ACC112 (cell line): ENCODE results near the gene CA10.

Source experiments
- H2AFZ ChIP-seq: fragments of 200-600 bp; sonication (generic); one replicate; pipeline ENCODE4 v1.6.0; 2017; ENCODE audit warnings: antibody characterized with exemption, low read length; ENCODE audit not compliant: unreplicated experiment
- H3K27ac ChIP-seq: fragments of 200-600 bp; sonication (generic); 2 replicates; pipeline ENCODE4 v1.5.1; 2014; ENCODE audit warnings: low read depth, mild to moderate bottlenecking, antibody characterized with exemption, low read length, moderate library complexity
- H3K27me3 ChIP-seq: fragments of 200-600 bp; sonication (generic); 2 replicates; pipeline ENCODE4 v1.6.1; 2014; ENCODE audit warnings: mild to moderate bottlenecking, antibody characterized with exemption, low read length, moderate library complexity, mixed read lengths; ENCODE audit not compliant: insufficient read depth
- H3K36me3 ChIP-seq: fragments of 200-600 bp; sonication (generic); 2 replicates; pipeline ENCODE4 v1.6.1; 2016; ENCODE audit warnings: mild to moderate bottlenecking, antibody characterized with exemption, low read length, moderate library complexity, mixed read lengths; ENCODE audit not compliant: insufficient read depth
- H3K4me1 ChIP-seq: fragments of 200-600 bp; sonication (generic); one replicate; pipeline ENCODE4 v1.6.1; 2016; ENCODE audit warnings: low read length, mixed read lengths; ENCODE audit not compliant: insufficient read depth, unreplicated experiment, control insufficient read depth
- H3K4me3 ChIP-seq: fragments of 200-600 bp; sonication (generic); 2 replicates; pipeline ENCODE4 v1.5.1; 2014; ENCODE audit warnings: mild to moderate bottlenecking, low read depth, low read length
- H3K79me2 ChIP-seq: fragments of 200-600 bp; sonication (generic); one replicate; pipeline ENCODE4 v1.6.0; 2016; ENCODE audit warnings: low read length; ENCODE audit not compliant: control insufficient read depth, unreplicated experiment, insufficient read depth

Gene CA10

DNA sequence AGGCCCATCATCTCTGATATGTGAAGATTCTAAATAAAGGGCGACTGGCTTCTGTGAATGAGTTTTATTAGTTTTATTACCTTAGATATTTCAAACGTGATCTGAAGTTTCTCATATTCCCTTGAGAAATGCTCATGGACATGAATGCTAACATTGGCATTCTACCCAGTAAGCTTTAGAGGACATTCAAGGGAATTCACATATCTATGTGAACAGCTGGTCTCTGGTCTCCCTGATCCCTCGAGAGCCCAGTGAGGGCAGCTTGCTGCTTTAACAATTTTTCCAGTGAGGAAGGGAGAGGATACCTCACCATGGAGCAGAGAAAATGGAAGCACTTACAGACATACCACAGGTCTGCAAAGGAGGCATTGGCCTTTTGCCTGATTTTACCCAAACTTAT, 312.7 kb downstream of the CA10 start:
- Histone ChIP-seq H2AFZ (no peak overlapping the region), H3K79me2 (no peaks in the 10 kb centered on the region), H3K36me3 (no peaks in the 10 kb centered on the region), H3K4me1 (no peaks in the 10 kb centered on the region), H3K27ac (no peak overlapping the region), H3K27me3 (no peaks in the 10 kb centered on the region), H3K4me3 (no peak overlapping the region)

- H3K27ac ChIP-seq, result no peak overlapping the region
- no peaks in the 10 kb centered on the region for H3K79me2 ChIP-seq
- no peak overlapping the region for H2AFZ ChIP-seq
- H3K36me3 ChIP-seq, result no peaks in the 10 kb centered on the region
- H3K27me3 ChIP-seq, result no peaks in the 10 kb centered on the region
- H3K4me3 ChIP-seq, result no peak overlapping the region
- H3K4me1 ChIP-seq, result no peaks in the 10 kb centered on the region
Observed at GRCh38 chr17:51842763-51843162, 315.8 kb downstream of the CA10 start.

- H3K4me3 ChIP-seq, result no peak overlapping the region
- H3K4me1 ChIP-seq, result no peaks in the 10 kb centered on the region
- no peak overlapping the region for H2AFZ ChIP-seq
- H3K27ac ChIP-seq, result no peak overlapping the region
- no peaks in the 10 kb centered on the region for H3K27me3 ChIP-seq
- H3K36me3 ChIP-seq, result no peaks in the 10 kb centered on the region
- H3K79me2 ChIP-seq, result no peaks in the 10 kb centered on the region
Observed at GRCh38 chr17:51841669-51842068, 316.8 kb downstream of the CA10 start.

GRCh38 chr17:51840688-51841087, 317.8 kb downstream of the CA10 start:
- Histone ChIP-seq H3K36me3 (no peaks in the 10 kb centered on the region), H3K4me1 (no peaks in the 10 kb centered on the region), H3K27ac (no peak overlapping the region), H3K27me3 (no peaks in the 10 kb centered on the region), H2AFZ (no peak overlapping the region), H3K79me2 (no peaks in the 10 kb centered on the region), H3K4me3 (no peak overlapping the region)

DNA sequence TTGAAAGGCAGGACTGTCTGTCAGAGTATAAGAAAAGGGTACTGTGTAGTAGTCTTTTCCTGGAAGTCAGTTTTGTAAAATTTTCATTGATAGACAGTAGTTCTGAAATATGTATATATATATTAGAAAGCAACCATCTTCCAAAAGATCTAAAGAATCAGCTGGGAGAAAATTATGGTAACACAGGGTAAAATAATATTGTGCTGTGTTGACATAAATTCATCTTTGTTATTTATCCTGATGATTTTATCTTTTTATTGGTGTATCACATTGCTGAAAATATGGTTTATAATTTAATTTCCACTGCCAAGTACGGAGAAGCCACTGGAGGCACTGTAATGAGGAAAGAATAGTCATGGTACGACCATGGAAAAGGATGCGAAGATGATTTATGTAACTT, 324.9 kb downstream of the CA10 start:
- Histone ChIP-seq H3K4me1 (no peaks in the 10 kb centered on the region), H3K4me3 (no peak overlapping the region), H3K27ac (no peak overlapping the region), H3K36me3 (no peaks in the 10 kb centered on the region), H2AFZ (no peak overlapping the region), H3K79me2 (no peaks in the 10 kb centered on the region), H3K27me3 (no peaks in the 10 kb centered on the region)

GRCh38 chr17:51833045-51833444, 325.5 kb downstream of the CA10 start:
- no peaks in the 10 kb centered on the region for H3K36me3 ChIP-seq

DNA sequence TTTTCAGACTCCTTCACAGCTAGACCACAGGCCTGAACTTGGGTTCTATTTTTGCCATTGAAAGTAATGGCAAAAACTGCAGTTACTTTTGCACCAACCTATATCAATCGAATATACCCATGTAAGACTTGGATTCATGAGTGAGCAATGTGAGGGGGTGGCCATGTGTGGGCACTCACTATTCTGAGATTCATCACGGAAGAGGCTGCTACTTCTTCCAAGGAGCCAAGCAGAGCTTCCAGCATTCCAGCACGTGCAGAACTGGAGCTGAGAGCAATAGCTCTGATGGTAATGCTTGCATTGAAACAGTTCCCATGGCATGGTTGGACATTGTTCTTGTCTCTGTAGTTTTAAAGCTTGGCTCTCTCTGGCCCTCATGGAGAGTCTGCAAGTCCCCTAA, 327.6 kb downstream of the CA10 start:
- no peak overlapping the region for H2AFZ ChIP-seq
- H3K27me3 ChIP-seq, result no peaks in the 10 kb centered on the region
- H3K79me2 ChIP-seq, result no peaks in the 10 kb centered on the region
- no peak overlapping the region for H3K27ac ChIP-seq
- no peaks in the 10 kb centered on the region for H3K36me3 ChIP-seq
- H3K4me1 ChIP-seq, result no peaks in the 10 kb centered on the region
- no peak overlapping the region for H3K4me3 ChIP-seq

More at GRCh38 chr17:51833045-51833444, 325.5 kb downstream of the CA10 start:
- Histone ChIP-seq H3K27ac (no peak overlapping the region), H3K4me1 (no peaks in the 10 kb centered on the region), H3K79me2 (no peaks in the 10 kb centered on the region), H3K27me3 (no peaks in the 10 kb centered on the region), H3K4me3 (no peak overlapping the region), H2AFZ (no peak overlapping the region)

DNA sequence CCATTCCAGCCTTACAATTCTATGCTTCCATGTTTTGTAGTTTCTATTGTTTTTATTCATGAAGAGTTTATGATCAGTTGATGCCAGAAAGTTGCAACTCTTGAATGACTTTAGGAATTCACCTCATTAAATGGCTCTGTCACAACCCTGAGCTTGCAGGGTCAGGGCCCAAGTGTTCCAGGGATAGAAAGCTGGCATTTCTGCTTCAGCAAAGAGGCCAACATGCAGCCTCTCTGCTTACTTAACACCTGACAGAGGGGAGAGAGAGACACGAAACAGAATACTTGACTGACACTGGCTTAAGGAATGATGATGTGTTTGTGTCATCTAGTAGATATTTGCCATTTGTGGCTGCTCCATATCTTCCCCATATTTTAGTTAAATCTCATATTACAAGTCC, 328.1 kb downstream of the CA10 start:
- Histone ChIP-seq H2AFZ (no peak overlapping the region), H3K4me1 (no peaks in the 10 kb centered on the region)

DNA sequence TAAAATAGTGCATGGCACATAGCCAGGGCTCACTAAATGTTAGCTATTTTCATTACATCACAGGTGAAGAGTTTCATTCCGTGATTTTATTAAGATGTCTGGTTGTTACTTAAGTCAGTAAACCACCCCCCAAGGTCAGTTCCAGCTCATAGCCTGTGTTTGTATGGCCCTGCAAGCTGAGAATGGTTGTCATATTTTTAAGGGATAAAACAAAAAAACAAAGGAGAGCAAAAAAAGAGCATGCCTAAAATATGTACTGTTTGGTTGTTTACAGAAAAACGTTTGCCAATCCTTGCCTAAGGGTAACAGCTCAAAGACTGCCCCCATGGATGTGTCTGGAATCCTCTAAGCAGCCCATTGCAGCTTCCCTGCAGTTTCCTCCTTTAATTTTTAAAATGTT, 329.6 kb downstream of the CA10 start:
- Histone ChIP-seq H3K4me1 (no peaks in the 10 kb centered on the region), H3K36me3 (no peaks in the 10 kb centered on the region), H3K79me2 (no peaks in the 10 kb centered on the region), H3K4me3 (no peak overlapping the region), H2AFZ (no peak overlapping the region), H3K27ac (no peak overlapping the region), H3K27me3 (no peaks in the 10 kb centered on the region)

More for the DNA sequence above, 328.1 kb downstream of the CA10 start:
- Histone ChIP-seq H3K27ac (no peak overlapping the region), H3K79me2 (no peaks in the 10 kb centered on the region), H3K4me3 (no peak overlapping the region), H3K27me3 (no peaks in the 10 kb centered on the region), H3K36me3 (no peaks in the 10 kb centered on the region)

DNA sequence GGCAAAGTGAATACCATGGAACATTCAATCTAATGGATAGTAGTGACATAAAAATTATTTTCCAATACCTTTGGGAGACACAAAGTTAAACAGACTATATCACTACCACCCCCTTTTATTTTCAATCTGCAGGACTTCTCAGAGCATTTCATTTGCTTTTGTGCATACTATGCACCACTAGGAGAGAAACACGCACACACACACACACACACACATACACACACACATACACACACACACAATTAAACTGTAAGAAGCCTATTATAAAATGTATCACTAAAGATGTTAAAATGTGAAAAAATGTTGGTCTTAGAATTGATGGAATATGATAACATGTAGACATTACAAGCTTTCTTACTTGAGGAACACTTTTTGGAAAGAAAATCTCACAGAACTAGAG, 331.4 kb downstream of the CA10 start:
- H2AFZ ChIP-seq, result no peak overlapping the region
- no peaks in the 10 kb centered on the region for H3K4me1 ChIP-seq
- no peaks in the 10 kb centered on the region for H3K27me3 ChIP-seq
- H3K4me3 ChIP-seq, result no peak overlapping the region
- H3K27ac ChIP-seq, result no peak overlapping the region
- no peaks in the 10 kb centered on the region for H3K79me2 ChIP-seq
- no peaks in the 10 kb centered on the region for H3K36me3 ChIP-seq

DNA sequence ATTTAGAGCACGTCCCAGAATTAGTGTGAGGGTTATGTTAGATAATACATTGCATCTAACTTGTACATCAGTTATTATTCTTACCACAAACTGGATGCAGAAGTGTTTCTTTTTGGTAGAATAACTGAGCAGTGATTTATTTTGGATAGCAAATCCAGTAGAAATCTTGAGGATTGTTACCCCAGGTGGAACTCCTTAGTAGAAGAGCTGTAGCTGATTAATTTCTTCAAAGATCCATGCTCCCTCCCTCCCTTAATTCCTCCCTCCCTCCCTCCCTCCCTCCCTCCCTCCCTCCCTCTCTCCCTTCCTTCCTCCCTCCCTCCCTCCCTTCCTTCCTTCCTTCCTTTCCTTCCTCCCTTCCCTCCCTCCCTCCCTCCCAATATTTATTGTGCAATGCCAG, 337.7 kb downstream of the CA10 start:
- no peaks in the 10 kb centered on the region for H3K27me3 ChIP-seq
- H3K27ac ChIP-seq, result no peak overlapping the region
- no peak overlapping the region for H2AFZ ChIP-seq
- no peak overlapping the region for H3K4me3 ChIP-seq
- no peaks in the 10 kb centered on the region for H3K36me3 ChIP-seq
- no peaks in the 10 kb centered on the region for H3K4me1 ChIP-seq
- H3K79me2 ChIP-seq, result no peaks in the 10 kb centered on the region
